ENCODE data around the gene CEP89. TPM values are rescaled to one million over a fixed set of nuclear protein-coding genes. Genes with fewer than 3 reads are reported as not detected.

The CEP89 gene
- total and polyA plus RNA-seq, 2 donors (not counting 1 experiment from before 2014, with no cell fraction given) = 6.3 to 13.8 TPM

- Histone ChIP-seq H4K20me1 (ENCODE audit: control insufficient read depth, extremely low read depth, insufficient read depth, low read length) (no peaks in the 10 kb centered on the region), H3K36me3 (ENCODE audit: control insufficient read depth, insufficient read depth, low read length) (no peaks in the 10 kb centered on the region), H3K27me3 (ENCODE audit: control insufficient read depth, insufficient read depth, low read length) (no peaks in the 10 kb centered on the region), H3K4me3 (replicated peaks in 1 of 4; ENCODE audit: control extremely low read depth in 1 of 4, insufficient read depth in 1 of 4, low read depth in 3 of 4, low read length in 4 of 4) (no peak overlapping the region), H3K9ac (ENCODE audit: insufficient read depth, low read length) (no peak overlapping the region), H3K27ac (ENCODE audit: insufficient read depth, low read length) (no peak overlapping the region), H3K4me1 (ENCODE audit: control insufficient read depth, extremely low read depth, insufficient read depth, low read length) (no peaks in the 10 kb centered on the region), H2AFZ (ENCODE audit: low read length) (no peak overlapping the region), H3K4me2 (ENCODE audit: extremely low read depth, insufficient read depth, low read length) (no peak overlapping the region), H3K9me3 (ENCODE audit: control insufficient read depth, insufficient read depth, low read depth, low read length) (no peaks in the 10 kb centered on the region), H3K79me2 (ENCODE audit: control insufficient read depth, insufficient read depth, low read length) (no peaks in the 10 kb centered on the region)
- no peak for TF ChIP-seq EZH2 (IDR thresholded peaks at IDR 0.05; ENCODE audit: low read length, missing control alignments)
- no peak for TF ChIP-seq CTCF (conservative IDR thresholded peaks at IDR 0.05 in 1 of 2, IDR thresholded peaks at IDR 0.05 in 1 of 2; ENCODE audit: low read depth in 1 of 2, low read length in 2 of 2)
- no peak for DNase-seq (ENCODE audit: low read depth in 2 of 2)
Measured at GRCh38 chr19:32862173-32862572, 109.6 kb downstream of the CEP89 start.

- Histone ChIP-seq H3K36me3 (ENCODE audit: control insufficient read depth, insufficient read depth, low read length) (no peaks in the 10 kb centered on the region), H3K27me3 (ENCODE audit: control insufficient read depth, insufficient read depth, low read length) (no peaks in the 10 kb centered on the region), H3K4me3 (replicated peaks in 1 of 4; ENCODE audit: control extremely low read depth in 1 of 4, insufficient read depth in 1 of 4, low read depth in 3 of 4, low read length in 4 of 4) (no peak overlapping the region), H3K79me2 (ENCODE audit: control insufficient read depth, insufficient read depth, low read length) (no peaks in the 10 kb centered on the region), H4K20me1 (ENCODE audit: control insufficient read depth, extremely low read depth, insufficient read depth, low read length) (no peaks in the 10 kb centered on the region), H3K9ac (ENCODE audit: insufficient read depth, low read length) (no peak overlapping the region), H3K4me1 (ENCODE audit: control insufficient read depth, extremely low read depth, insufficient read depth, low read length) (no peaks in the 10 kb centered on the region), H2AFZ (ENCODE audit: low read length) (no peak overlapping the region), H3K27ac (ENCODE audit: insufficient read depth, low read length) (no peak overlapping the region), H3K4me2 (ENCODE audit: extremely low read depth, insufficient read depth, low read length) (no peak overlapping the region), H3K9me3 (ENCODE audit: control insufficient read depth, insufficient read depth, low read depth, low read length) (no peaks in the 10 kb centered on the region)
- no peak for DNase-seq (ENCODE audit: low read depth in 2 of 2)
- no peak for TF ChIP-seq EZH2 (IDR thresholded peaks at IDR 0.05; ENCODE audit: low read length, missing control alignments)
- no peak for TF ChIP-seq CTCF (conservative IDR thresholded peaks at IDR 0.05 in 1 of 2, IDR thresholded peaks at IDR 0.05 in 1 of 2; ENCODE audit: low read depth in 1 of 2, low read length in 2 of 2)
Measured at GRCh38 chr19:32861596-32861995, 110.2 kb downstream of the CEP89 start.

- no peak for DNase-seq (ENCODE audit: low read depth in 2 of 2)
- no peak for TF ChIP-seq CTCF (conservative IDR thresholded peaks at IDR 0.05 in 1 of 2, IDR thresholded peaks at IDR 0.05 in 1 of 2; ENCODE audit: low read depth in 1 of 2, low read length in 2 of 2)
- TF ChIP-seq EZH2 (IDR thresholded peaks at IDR 0.05; ENCODE audit: low read length, missing control alignments) = no peak
- Histone ChIP-seq H3K4me3 (replicated peaks in 1 of 4; ENCODE audit: control extremely low read depth in 1 of 4, insufficient read depth in 1 of 4, low read depth in 3 of 4, low read length in 4 of 4) (no peak overlapping the region), H2AFZ (ENCODE audit: low read length) (no peak overlapping the region), H3K9me3 (ENCODE audit: control insufficient read depth, insufficient read depth, low read depth, low read length) (no peaks in the 10 kb centered on the region), H3K36me3 (ENCODE audit: control insufficient read depth, insufficient read depth, low read length) (no peaks in the 10 kb centered on the region), H3K27ac (ENCODE audit: insufficient read depth, low read length) (no peak overlapping the region), H3K27me3 (ENCODE audit: control insufficient read depth, insufficient read depth, low read length) (no peaks in the 10 kb centered on the region), H3K9ac (ENCODE audit: insufficient read depth, low read length) (no peak overlapping the region), H3K4me1 (ENCODE audit: control insufficient read depth, extremely low read depth, insufficient read depth, low read length) (no peaks in the 10 kb centered on the region), H3K4me2 (ENCODE audit: extremely low read depth, insufficient read depth, low read length) (no peak overlapping the region), H4K20me1 (ENCODE audit: control insufficient read depth, extremely low read depth, insufficient read depth, low read length) (no peaks in the 10 kb centered on the region), H3K79me2 (ENCODE audit: control insufficient read depth, insufficient read depth, low read length) (no peaks in the 10 kb centered on the region)
Measured at GRCh38 chr19:32859591-32859990, 112.2 kb downstream of the CEP89 start.
